GM23338 (cell line): Measurements from ENCODE around the gene IL23R.

Experiments
- CREB1 ChIP-seq: fragments of 250-450 bp; sonication (Bioruptor Pico); IDR thresholded peaks from 2 replicates; pipeline ENCODE4 v1.5.0; 2020; ENCODE audit warnings: low read depth, mild to moderate bottlenecking, moderate library complexity
- CTCF ChIP-seq, 2 experiments: fragments of 200-600 bp in 1 of 2; sonication (generic) in 1 of 2; conservative IDR thresholded peaks; 2 replicates each; pipeline versions ENCODE4 v1.5.1 to v1.6.1; 2016 to 2017; ENCODE audit warnings: antibody characterized with exemption in 2 of 2, low read depth in 2 of 2, mild to moderate bottlenecking in 2 of 2, moderate library complexity in 1 of 2
- EZH2 ChIP-seq: fragments of 200-600 bp; sonication (generic); IDR thresholded peaks from one replicate; pipeline ENCODE4 v1.8.0; 2017; ENCODE audit warnings: antibody characterized with exemption, mild to moderate bottlenecking, low read depth; ENCODE audit not compliant: unreplicated experiment
- EZH2phosphoT487 ChIP-seq: fragments of 200-600 bp; sonication (generic); IDR thresholded peaks from one replicate; pipeline ENCODE4 v1.8.1; 2018; ENCODE audit warnings: antibody characterized with exemption; ENCODE audit not compliant: unreplicated experiment
- JUNB ChIP-seq: IDR thresholded peaks from one replicate; pipeline ENCODE4 v1.6.1; 2016; ENCODE audit warnings: antibody characterized with exemption; ENCODE audit not compliant: unreplicated experiment
- POLR2AphosphoS5 ChIP-seq: IDR thresholded peaks from 2 replicates; pipeline ENCODE4 v1.6.1; 2016; ENCODE audit warnings: antibody characterized with exemption, low read depth
- STAT1 ChIP-seq: IDR thresholded peaks from one replicate; pipeline ENCODE4 v1.6.1; 2016; ENCODE audit warnings: antibody characterized with exemption; ENCODE audit not compliant: unreplicated experiment
- ZNF331 ChIP-seq: fragments of 250-450 bp; sonication (Bioruptor Pico); IDR thresholded peaks from 2 replicates; pipeline ENCODE4 v1.5.0; 2020; ENCODE audit warnings: low read depth, mild to moderate bottlenecking, moderate library complexity

- TF ChIP-seq CREB1 (CRISPR knock-in tag) (no peak), CTCF (conservative IDR thresholded peaks at IDR 0.05; ENCODE audit: low read depth in 2 of 2) (no peak), ZNF331 (CRISPR knock-in tag) (no peak), EZH2phosphoT487 (no peak), EZH2 (no peak), POLR2AphosphoS5 (no peak), STAT1 (no peak), JUNB (no peak)
These were observed 73.5 kb downstream of the IL23R start for GRCh38 chr1:67239738-67240137.
